ENCODE results near the gene AP2A1. TPM values are rescaled to one million over a fixed set of nuclear protein-coding genes. Genes with fewer than 3 reads are reported as not detected.

The AP2A1 gene
- total and polyA plus RNA-seq, 10 of the 15 experiments (the other 5 are each of a cell fraction or from before 2014, with no cell fraction given), result 0.68 to 78.8 (median 33.8) TPM

- TF ChIP-seq REST (IDR thresholded peaks at IDR 0.05; ENCODE audit: low read depth, low read length) (no peak), ZBED1 (IDR thresholded peaks at IDR 0.05; ENCODE audit: borderline replicate concordance) (no peak), ZNF384 (IDR thresholded peaks at IDR 0.05; ENCODE audit: borderline replicate concordance, low read depth, low read length) (no peak), TCF7 (IDR thresholded peaks at IDR 0.05; ENCODE audit: borderline replicate concordance) (no peak)
These were observed 65.8 kb downstream of the AP2A1 start (continued) for GRCh38 chr19:49832556-49832955.

- ATAC-seq (no peak), DNase-seq (ENCODE audit: low read depth, low spot score) (no peak), FAIRE-seq (no peak)
- RAD21 ChIA-PET (ENCODE audit: unreplicated experiment), result no interaction called here
- H3K9ac ChIP-seq (ENCODE audit: control insufficient read depth, insufficient read depth, low read length), result no peak overlapping the region
- peaks cover 17 to 33% of the 10 kb centered on the region in 2 experiments for H3K36me3 ChIP-seq (ENCODE audit: control insufficient read depth in 2 of 2, insufficient read depth in 2 of 2, low read length in 1 of 2)
- H3K4me3 ChIP-seq, result no peak overlapping the region
- WGBS (ENCODE audit: insufficient coverage, insufficient replicate concordance, low lambda C conversion rate, missing lambda C conversion rate), result 86% methylated on average over 7 of the region's 7 CpGs
- no peak overlapping the region for H3K4me2 ChIP-seq (ENCODE audit: control insufficient read depth, insufficient read depth)
- H3K4me1 ChIP-seq (ENCODE audit: control insufficient read depth, insufficient read depth, low read length), result no peaks in the 10 kb centered on the region
- TF ChIP-seq BHLHE40 (IDR thresholded peaks at IDR 0.05; ENCODE audit: borderline replicate concordance in 1 of 2, low read depth in 2 of 2, low read length in 1 of 2) (no peak), ZNF592 (IDR thresholded peaks at IDR 0.05) (no peak), SMAD1 (IDR thresholded peaks at IDR 0.05; ENCODE audit: low read depth, partially characterized antibody) (no peak), NRF1 (conservative IDR thresholded peaks at IDR 0.05; ENCODE audit: low read depth, low read length) (no peak), CBX5 (IDR thresholded peaks at IDR 0.05; ENCODE audit: low read depth) (no peak), TCF12 (IDR thresholded peaks at IDR 0.05; ENCODE audit: low read depth, low read length) (no peak), KAT2A (conservative IDR thresholded peaks at IDR 0.05; ENCODE audit: control insufficient read depth, low read depth, low read length) (no peak), MLLT1 (IDR thresholded peaks at IDR 0.05) (no peak), HDAC2 (IDR thresholded peaks at IDR 0.05) (no peak), HDAC6 (IDR thresholded peaks at IDR 0.05; ENCODE audit: unreplicated experiment) (no peak)
- POLR2A ChIA-PET, result interaction anchor here (0.5 kb wide), 1 partner anchor 118 kb away, joined by 3 read pairs; no protein-coding TSS in a partner anchor
- BruUV-seq (replicated peaks), result no TSS peak
- H3K27ac ChIP-seq (ENCODE audit: control insufficient read depth, insufficient read depth), result no peak overlapping the region
- in situ Hi-C loops (cut with MboI), result no loop called here
- H3K9me3 ChIP-seq (replicated peaks; ENCODE audit: control insufficient read depth, insufficient read depth, low read length), result no peaks in the 10 kb centered on the region
- no peak overlapping the region for H2AFZ ChIP-seq (ENCODE audit: control insufficient read depth, low read depth, low read length)
- CTCF ChIA-PET, result no interaction called here
- no peaks in the 10 kb centered on the region for H3K27me3 ChIP-seq (replicated peaks in 1 of 2; ENCODE audit: control insufficient read depth in 2 of 2, insufficient read depth in 2 of 2, low read length in 1 of 2)
- intact Hi-C loops (cut with micrococcal nuclease; ENCODE audit: unreplicated experiment), result no loop called here
- no peaks in the 10 kb centered on the region for H3K79me2 ChIP-seq (ENCODE audit: control insufficient read depth, insufficient read depth, low read length)
- H4K20me1 ChIP-seq (ENCODE audit: control insufficient read depth, insufficient read depth), result no peaks in the 10 kb centered on the region
- SMC1A ChIA-PET (ENCODE audit: uncharacterized antibody, unreplicated experiment), result no interaction called here
These were observed 66.8 kb downstream of the AP2A1 start for GRCh38 chr19:49833599-49833998.

All from GM12878 (cell line).